Renal cortex interstitium (tissue), 15 donors: ENCODE data around the gene SLC14A1. TPM values are rescaled to one million over a fixed set of nuclear protein-coding genes. Genes with fewer than 3 reads are reported as not detected.

Experiments
- DNase-seq, 11 donors: peaks; one replicate each; pipeline ENCODE4 v3.0.0-alpha.2; 2013; ENCODE audit warnings: low read depth in 9 of 11, low spot score in 4 of 11; ENCODE audit errors: extremely low read depth in 1 of 11
- long read RNA-seq, 16 experiments: transcript quantifications; one replicate each; lab custom pipeline, GENCODE V29; 2026
- polyA plus RNA-seq, 3 donors: library from polyadenylated mRNA; unstranded; fragments of 120-200 nt; gene quantifications; one replicate each; pipeline ENCODE4 v1.2.1, GENCODE V29; 2013; ENCODE audit not compliant: insufficient read length in 3 of 3

The SLC14A1 gene
- polyA plus RNA-seq, result 1 to 10 TPM; 1.5 to 6.2 (median 3.1) TPM
- long read RNA-seq, donor 1, result 0 reads
- long read RNA-seq, donor 2, partial matches to known transcripts, result 0 of 1 reads
- long read RNA-seq, donor 2, other reads (novel, unspliced or antisense), result 0 of 1 reads
- long read RNA-seq, donor 3, partial matches to known transcripts, result 0 of 2 reads
- long read RNA-seq, donor 3, other reads (novel, unspliced or antisense), result 0 of 2 reads
- long read RNA-seq, donor 4, result 0 reads
- long read RNA-seq, donor 5, result 0 reads
- long read RNA-seq, donor 6, result 0 reads
- long read RNA-seq, donor 7, result 0 reads
- long read RNA-seq, donor 8, result 0 reads
- long read RNA-seq, donor 9, result 0 reads
- long read RNA-seq, donor 10, partial matches to known transcripts, result 5 of 6 reads
- long read RNA-seq, donor 10, other reads (novel, unspliced or antisense), result 0 of 6 reads
- long read RNA-seq, donor 11, result 0 reads
- long read RNA-seq, donor 12, partial matches to known transcripts, result 0 of 1 reads
- long read RNA-seq, donor 12, other reads (novel, unspliced or antisense), result 0 of 1 reads
- long read RNA-seq, donor 13, result 0 reads
- long read RNA-seq, donor 14, partial matches to known transcripts, result 5 of 5 reads
- long read RNA-seq, donor 14, other reads (novel, unspliced or antisense), result 0 of 5 reads
- long read RNA-seq, donor 15, result 0 reads
- long read RNA-seq, donor 16, partial matches to known transcripts, result 0 of 3 reads
- long read RNA-seq, donor 16, other reads (novel, unspliced or antisense), result 0 of 3 reads

DNA sequence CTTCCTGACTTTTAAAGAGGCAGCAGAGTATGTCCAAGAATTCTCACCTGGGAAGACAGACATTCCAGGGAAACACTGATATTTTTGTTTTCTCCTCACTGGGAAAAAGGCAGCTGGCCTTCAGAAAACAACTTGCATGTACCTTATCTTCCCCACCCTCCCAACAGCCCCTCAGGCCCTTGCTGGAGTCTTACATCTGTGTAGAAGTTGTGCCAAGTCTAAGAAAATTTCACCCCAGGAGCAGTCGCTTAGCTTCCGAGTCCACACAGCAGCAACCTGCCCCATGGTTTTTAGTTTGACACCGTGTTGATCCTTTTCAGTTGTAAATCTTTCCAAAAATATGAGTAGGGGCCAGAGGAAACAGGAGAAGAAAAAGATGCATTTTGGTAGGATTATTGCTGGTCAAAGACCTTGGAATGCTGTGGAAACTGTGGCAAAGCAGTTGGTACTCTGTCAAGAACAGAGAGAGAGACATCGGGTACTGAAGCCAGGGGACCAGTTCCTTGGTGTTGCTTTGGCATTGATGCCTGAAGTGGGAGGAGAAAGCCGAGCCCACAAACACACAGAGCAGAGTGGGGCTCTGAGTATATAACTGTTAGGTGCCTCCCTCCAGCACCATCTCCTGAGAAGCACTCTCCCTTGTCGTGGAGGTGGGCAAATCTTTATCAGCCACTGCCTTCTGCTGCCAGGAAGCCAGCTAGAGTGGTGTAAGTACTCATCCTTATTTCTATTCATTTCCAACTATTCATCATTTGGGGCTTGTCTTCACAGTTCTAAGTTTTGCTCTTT lies at the start of gene SLC14A1:
TSS of gene SLC14A1 (plus strand) at position 615 of the 789 bp plus-strand sequence. CDS start 6,140 bp downstream, outside the sequence.
- no peak for DNase-seq

DNA sequence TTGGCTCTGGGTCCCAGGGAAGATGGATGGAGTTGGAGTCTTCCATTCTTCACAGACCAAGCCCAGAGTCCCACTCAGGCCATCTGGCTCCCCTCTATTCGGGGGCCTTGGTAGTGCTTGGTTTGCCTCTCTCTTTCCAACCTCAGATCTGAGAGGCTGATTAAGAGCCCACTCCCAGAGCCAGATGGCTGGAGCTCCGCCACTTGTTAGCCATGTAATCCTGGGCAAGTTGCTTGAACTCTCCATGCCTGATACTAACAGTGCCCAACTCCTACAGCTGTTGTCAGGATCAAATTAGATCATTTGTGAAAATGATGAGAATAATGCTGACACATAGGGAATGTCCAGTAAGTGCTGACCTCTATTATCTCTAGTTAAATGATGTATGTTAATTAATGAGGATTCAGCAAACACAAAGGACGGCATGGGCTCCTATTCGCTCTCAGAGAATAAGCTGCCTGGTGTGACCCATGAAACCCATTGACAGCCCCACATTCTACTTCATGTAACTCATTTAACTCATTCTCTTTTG lies 46.6 kb upstream of the SLC14A1 start:
- DNase-seq, result no peak

DNA sequence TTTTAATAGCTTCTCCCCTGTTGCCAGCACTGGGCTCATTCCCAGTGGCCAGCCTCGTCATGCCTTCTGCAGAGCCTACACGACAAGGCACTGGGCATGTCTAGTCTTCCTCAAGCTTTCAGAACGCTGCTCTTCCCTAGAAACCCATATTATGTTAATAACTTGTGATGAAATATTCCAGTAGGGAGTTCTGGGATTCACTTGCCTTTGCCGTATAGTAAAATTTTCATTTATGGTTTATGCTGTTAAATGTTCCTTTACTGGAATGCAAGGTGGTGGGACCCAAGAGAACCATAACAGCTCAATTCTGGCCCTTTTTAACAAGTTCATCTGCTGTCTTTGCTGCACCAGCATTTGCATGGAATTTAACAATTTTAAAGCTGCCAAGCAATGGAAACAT lies 45.5 kb upstream of the SLC14A1 start:
- DNase-seq, result no peak

DNA sequence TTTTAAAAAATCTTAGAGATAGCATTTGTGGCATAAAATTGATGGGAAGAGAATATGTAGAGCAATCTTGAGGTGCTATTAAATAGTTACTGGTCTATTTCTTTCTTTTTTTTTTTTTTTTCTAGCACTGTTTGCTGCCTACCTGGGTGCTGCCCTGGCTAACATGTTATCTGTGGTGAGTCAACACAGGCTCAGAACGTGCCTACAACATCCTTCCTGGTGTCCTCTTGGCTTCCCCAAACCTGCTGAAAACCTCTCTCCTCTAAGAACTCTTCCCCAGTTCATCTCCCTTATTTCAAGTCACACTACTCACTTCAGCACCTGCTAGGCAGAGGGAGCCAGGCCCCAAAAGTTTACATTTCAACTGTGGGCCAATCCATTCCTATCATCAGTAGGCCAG lies 45.1 kb upstream of the SLC14A1 start:
- DNase-seq, result no peak

DNA sequence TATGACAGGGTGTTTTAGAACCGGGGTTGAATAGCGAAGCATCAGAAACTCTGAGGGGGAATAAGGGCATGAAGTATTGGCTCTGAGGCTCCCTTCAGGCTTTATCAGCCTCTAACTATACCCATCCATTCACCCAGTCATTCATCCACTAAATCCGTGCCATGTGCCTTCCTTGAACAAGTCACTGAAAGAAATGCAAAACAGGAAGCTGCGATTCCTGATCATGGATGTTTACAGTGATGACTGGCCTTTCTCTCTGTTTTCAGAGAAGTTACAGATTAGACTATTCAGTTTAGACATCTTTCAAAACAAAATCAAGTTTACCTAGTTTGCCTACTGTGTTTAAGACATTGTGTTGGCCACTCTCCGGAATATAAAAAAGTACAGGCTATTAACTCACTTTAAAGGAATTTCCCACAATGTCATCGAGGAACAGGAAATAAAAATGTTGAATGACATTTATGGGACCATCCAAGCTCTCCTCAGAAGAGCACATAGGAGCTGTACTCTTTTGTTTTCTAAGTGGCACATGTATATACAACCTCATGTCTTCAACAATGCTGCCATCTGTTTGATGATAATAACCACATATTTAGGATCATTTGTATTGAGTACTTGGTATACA lies 43.8 kb upstream of the SLC14A1 start:
- no peak for DNase-seq

DNA sequence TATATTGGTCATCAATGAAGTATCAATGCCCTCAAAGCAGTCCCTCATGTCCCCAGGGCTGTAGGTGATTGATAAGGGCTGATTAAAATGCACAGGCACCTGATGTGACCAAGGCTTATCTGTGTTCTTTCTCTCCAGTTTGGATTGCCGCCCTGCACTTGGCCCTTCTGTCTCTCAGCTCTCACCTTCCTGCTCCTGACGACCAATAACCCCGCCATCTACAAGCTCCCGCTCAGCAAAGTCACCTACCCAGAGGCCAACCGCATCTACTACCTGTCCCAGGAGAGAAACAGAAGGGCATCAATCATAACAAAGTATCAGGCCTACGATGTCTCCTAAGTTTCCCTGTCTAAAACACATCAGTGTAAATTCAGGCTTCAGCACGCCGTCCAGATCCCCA lies 41.8 kb upstream of the SLC14A1 start:
- DNase-seq, result no peak

DNA sequence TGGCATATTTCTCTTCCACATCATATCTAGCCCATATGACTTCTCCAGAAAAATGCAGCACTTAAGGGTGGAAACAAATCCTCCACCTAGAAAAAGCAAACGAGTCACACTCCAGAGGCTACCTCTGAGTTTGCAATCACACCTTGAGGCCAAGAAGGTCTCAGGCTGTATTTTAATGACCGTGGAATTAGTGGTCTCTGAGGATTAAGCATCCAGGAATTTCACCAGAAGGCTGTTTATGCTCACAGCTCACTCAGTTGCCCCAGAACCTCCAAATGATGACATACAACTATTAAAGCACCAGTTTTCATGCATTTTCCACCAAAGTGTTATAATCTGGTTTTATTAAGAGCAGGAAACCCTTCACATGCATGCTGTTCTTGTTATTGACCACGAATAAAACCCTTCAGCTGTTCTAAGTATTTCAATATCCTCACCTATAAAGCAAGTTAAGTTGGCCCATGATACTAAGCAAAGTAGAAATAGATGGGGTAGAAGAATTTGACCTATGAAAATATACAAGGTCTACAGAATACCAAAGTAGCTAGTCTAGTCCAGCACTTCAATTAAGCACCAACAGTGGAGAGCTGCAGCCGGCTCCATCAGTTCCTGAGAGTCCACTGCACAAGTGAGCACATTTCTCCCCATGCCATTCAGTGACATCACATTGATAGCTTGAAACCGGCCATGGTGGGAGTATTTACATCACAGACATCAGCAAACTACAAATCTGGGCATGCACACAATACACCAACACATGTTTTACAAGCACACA lies 39.5 kb upstream of the SLC14A1 start:
- DNase-seq, result no peak

DNA sequence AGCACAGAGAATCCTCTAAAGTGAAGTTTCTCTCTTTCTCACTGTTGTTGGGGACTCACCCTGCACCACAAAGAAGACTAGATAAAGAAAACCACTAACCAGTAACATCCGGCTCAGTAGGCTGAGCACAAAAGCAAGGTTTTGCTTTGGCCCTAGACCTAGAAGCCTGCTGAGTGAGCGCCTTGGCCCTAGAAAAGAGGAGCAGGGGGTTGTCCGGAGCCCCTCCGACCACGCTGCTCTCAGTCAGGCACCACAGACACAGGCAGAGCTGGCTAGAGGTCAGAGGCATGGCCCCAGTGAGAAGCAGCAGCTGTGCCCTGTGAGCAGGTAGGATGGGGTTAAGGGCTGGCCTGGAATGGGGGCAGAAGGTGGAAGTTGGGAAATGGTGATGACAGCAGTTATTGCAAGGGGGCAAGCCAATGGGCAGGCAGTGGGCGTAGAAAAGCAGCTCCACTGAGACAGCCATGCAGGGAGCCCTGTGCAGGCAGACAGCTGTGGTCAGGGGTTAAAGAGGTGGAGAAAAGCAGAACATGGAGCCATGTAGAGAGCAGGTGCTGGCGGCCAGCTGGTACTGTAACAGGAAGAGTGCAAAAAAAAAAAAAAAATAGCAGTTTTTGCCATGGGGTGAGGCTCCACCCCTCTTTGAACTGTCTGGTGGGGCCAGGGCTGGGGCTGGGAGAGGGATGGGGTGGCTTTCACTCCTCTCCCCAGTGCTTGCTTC lies 36.9 kb upstream of the SLC14A1 start:
- DNase-seq, result no peak

DNA sequence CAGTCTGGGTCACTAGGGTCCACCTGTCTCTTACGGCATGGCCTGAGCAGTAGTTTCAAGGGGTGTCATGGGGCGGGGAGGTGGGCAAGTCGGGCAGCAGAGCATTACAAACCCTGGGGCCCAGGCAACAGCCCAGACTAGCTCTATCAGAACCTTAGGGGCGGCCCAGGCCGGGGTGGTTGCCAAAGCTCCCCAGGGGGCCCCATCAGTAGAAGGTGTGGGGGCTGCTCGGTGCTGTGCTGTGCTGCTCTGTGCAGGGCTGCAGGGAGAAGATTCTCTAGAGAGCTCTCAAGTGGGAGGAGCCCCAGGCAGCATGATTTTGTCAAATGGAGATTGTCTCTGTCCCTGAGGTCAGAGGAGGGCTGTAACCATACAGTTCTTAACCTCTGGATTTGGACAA lies 36.4 kb upstream of the SLC14A1 start:
- no peak for DNase-seq

DNA sequence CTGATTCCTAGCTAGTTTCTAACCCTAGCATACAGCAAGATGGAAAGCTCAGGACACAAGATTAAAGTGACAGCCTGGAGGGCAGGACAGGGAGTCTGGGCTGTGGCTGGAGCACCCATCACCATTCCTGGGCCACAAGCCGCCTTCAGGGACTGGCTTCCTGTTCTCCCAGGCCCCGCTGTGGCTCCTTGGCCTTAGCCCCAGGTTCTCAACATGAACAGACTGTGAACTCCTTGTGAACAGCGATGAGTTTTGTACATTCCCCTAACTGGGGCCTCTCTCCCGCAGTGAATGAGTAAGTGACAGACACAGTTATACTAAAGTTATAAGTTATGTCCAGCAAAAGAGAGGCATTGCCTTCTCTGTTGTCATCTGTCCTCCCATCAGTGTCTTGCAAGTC lies 35.9 kb upstream of the SLC14A1 start:
- peak in 1 of 11 donors; percentile 29 for DNase-seq

DNA sequence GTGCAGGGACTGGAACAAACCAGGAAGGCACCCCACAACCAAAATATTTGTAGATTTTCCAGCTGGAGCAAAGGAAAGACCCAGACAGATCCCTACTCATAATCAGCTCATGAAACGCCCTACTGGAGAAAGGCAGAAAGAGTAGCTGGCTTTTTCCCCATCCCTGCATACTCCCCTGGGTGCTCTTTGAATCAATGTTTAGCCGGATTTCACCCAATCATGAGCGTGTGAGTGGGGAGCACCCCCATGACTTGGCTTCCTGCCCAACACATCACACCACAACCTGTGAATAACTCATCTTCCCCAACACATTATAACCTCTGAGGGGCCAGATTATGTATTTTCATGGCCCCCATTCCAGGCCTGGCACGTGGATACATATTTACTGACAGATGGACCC lies 35.1 kb upstream of the SLC14A1 start:
- DNase-seq, result no peak

DNA sequence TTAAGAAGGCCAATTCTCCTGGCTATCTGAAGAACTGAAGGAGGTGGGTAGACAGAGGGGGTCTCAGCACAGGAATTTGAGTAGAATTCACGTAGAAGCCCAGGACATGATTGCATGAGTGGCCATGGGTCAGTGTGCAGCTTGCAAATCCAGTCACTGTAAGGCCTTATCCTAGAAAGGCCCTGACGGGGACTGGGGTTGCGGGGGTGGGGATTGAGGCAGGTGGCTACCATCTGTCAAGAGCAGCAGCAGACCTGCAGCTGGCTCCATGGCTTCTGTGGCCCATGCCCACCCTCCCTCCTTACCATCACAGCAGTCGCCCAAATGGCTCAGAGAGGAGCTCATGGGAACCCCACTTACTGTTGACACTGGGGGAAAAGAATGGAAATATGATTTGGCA lies 34.6 kb upstream of the SLC14A1 start:
- no peak for DNase-seq

DNA sequence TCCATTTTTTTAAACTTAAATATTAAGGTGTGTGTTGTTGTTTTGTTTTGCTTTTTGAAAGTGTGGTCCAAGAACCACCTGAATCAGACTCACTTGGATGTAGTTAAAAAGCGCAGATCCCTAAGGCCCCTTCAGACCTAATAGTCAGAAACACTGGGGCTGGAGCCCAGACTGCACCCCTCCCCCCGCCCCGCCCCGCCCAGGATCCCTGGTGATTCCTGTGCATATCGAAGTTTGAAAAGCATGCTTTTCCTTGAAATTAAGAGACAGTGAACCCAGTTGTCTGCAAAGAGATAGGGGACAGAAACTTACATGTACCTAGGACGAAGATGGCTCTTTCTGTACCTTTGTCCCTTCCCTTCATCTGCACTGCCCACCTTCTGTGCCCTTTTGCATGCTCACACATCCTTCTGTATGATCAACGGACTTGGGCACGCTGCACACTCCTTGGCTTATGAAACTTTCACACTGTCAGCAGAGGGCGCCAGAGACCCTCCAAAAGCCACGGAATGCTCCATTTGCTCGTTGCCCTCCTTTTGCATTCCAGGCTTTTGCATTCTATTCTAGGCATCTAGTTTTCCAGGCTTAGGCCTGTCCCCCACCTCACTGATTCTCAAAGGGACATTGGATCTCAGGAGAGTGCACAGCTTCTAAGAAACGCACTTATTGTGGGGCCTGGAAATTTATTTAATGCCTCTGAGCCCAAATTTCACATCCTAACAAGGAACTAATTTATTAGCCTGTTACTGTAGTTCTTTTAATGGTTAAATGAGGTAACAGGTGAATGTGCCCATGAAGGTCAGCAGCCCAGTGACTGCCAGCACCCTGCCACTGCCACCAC lies 32.8 kb upstream of the SLC14A1 start:
- peak in 10 of 11 donors; percentile 64 to 85 (median 72) for DNase-seq

DNA sequence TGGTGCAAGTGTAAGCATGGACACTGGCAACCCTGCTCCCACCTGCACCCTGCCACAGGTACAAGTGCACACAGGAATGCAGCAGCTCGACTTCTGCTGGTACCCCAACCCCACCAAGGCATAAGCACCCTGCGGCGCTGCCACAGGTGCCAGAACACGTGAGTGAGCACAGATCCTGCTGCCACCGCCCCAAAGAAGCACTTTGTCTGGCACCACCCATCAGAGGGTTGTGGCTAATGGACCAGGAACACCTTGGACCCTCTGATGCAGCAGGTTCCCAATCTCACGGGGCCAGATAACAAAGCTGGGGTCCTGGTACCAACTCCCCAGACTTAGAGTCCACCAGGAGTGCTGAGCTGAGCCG lies 32.2 kb upstream of the SLC14A1 start:
- no peak for DNase-seq

DNA sequence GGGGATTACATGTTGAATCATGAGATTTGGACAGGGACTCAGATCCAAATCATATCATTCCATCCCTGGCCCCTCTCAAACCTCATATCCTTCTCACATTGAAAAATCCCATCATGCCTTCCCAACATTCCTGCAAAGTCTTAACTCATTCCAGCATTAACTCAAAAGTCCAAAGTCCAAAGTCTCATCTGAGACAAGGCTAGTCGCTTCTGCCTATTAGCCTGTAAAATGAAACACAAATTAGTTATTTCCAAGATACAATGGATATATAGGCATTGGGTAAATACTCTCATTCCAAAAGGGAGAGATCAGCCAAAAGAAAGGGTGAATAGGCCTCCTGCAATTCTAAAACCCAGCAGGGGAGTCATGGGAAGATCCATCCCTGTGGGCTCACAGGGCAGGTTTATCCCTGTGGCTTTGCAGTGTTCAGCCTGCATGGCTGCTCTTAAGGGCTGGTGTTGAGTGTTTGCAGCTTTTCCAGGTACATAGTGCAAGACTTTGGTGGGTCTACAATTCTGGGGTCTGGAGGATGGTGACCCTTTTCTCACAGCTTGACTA lies 21.2 kb upstream of the SLC14A1 start:
- DNase-seq, result no peak

DNA sequence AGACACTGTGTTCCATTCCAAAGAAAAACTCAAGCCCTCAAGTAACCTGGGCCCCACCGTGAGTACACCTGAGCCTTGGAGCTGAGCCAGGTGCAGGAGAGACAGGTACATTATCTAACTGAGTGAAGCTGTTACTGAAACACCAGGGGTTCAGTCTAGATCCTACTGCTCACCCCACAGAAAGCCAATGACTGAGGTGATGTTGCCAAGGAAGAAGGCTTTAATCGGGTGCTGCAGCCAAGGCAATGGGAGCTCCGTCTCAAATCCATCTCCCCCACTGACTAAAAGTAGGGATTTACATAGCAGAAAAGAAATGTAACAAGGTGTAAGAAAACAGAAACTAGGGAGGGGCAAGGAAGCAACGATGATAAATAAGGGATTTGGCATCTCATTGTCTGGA lies 15.2 kb upstream of the SLC14A1 start:
- DNase-seq, result no peak

DNA sequence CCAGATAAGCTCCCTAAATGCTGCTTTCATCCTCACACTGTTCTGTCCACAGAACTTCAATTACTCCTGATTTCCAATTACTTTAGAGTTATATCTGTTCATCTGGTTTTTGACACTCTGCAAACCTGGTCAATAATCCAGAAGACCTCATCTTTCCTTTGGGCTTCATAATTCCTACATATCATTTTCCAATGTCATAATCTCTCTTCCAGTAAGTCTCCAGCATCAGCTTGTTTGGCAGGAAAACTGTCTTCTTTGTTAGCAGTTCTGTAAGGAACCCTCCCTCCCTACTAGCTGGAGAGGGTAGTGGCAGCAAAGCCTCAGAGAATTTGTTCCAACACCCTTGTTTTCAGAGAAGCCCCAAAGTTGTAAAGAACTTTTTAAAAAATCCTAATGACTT lies 11.9 kb upstream of the SLC14A1 start:
- DNase-seq, result no peak
